CD4-positive, alpha-beta T cell treated with Interleukin-6 at 100 ng/mL for 8 hours (primary cell): Measurements from ENCODE around the gene NCOA7.
"Not testable (repeated sequence)": the region's sequence is repeated elsewhere in the genome, so short reads cannot be mapped to it uniquely, and the experiment has no call there.

Experiments
- DNase-seq: peaks from one replicate; pipeline ENCODE4 v3.0.0-alpha.2; 2020; ENCODE audit warnings: mixed read lengths, low spot score

NCOA7 gene

DNA sequence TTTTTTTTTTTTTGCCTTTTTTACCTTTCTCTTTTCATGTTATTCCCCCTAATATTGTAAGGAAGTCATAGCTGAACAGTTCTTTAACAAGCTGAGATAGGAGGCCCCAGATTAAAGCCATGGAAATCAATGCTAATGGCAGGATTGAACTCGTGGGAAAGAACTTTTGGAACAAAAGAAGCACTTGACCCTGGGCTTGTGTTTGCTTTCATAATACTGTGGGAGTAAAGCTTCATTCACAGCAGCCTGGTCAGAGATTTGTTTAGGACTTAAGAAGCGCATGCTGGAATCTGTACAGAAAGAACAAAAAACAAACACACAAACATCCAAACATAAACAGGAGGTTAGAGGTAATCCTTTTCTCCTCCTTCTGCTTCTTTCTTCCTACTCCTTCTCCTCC, 36.2 kb upstream of the NCOA7 start:
- DNase-seq, result no peak

DNA sequence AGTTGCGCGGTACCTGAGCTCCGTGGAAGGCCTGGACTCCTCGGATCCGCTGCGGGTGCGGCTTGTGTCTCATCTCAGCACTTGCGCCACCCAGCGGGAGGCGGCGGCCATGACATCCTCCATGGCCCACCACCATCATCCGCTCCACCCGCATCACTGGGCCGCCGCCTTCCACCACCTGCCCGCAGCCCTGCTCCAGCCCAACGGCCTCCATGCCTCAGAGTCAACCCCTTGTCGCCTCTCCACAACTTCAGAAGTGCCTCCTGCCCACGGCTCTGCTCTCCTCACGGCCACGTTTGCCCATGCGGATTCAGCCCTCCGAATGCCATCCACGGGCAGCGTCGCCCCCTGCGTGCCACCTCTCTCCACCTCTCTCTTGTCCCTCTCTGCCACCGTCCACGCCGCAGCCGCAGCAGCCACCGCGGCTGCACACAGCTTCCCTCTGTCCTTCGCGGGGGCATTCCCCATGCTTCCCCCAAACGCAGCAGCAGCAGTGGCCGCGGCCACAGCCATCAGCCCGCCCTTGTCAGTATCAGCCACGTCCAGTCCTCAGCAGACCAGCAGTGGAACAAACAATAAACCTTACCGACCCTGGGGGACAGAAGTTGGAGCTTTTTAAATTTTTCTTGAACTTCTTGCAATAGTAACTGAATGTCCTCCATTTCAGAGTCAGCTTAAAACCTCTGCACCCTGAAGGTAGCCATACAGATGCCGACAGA, 31.4 kb upstream of the NCOA7 start:
- no peak for DNase-seq

DNA sequence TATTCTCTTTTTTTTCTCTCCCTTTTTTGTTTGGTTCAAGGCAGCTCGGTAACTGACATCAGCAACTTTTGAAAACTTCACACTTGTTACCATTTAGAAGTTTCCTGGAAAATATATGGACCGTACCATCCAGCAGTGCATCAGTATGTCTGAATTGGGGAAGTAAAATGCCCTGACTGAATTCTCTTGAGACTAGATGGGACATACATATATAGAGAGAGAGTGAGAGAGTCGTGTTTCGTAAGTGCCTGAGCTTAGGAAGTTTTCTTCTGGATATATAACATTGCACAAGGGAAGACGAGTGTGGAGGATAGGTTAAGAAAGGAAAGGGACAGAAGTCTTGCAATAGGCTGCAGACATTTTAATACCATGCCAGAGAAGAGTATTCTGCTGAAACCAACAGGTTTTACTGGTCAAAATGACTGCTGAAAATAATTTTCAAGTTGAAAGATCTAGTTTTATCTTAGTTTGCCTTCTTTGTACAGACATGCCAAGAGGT, 30.8 kb upstream of the NCOA7 start:
- DNase-seq, result no peak

DNA sequence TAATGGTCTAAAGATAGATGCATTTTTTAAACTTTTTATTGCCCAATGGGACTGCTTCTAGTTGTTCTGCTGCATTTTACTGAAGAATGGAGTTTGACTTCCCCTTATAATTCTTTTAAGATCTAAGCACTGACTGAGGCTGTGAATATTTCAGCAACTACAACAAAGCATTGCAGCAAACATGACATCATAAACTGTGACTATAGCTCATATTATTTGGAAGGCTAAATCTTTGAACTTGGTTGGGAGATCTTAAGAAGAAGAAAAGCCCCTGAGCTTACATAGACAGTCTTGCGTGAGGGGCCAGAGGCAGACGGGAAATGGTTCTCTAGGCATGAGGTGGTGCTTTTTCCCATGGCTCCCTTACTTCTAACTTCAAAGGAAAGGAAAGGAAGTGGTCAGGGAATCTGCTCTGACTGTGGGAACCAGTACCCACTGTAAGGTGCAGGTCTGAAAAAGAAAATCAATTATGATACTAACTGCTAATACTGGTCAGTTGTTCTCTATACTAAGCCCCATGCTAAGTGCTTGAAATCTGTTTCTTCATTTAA, 26.6 kb upstream of the NCOA7 start:
- no peak for DNase-seq

DNA sequence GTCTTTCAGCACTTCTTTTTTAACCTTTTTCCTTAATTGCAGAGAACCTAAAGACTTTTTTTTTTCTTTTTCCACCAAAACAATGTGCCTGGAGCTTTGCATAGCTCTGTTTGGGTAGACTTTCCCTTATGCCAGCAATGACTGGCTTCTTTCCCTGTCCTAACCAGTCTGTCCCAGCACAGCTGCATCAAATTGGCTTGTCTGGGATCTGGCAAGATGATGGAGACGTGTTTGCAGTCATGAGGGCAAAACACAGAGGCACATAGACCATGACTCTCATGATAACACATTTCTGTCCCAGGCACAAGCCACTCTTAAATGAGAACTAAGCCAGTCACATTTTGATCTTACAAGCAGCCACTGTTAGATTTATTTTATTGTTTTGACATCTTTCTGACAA, 24.8 kb upstream of the NCOA7 start:
- DNase-seq, result no peak

DNA sequence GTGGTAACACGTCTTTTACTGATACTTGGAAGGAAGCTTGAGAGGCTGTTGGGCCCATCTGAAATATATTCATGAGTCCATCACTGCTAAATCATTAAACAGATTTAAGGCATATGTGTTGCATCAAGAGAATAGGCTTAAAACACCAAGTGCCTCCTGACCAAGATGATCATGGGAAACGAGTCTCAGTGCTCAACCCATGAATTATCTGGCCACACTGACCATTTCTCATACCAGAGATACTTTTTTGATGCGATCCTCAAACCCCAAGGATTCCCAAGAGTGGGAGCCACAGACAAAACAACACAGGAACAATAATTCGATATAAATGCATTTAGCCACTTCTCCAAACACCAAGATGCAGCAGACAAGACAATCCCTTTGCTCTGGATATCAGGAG, 24.1 kb upstream of the NCOA7 start:
- DNase-seq, result no peak

DNA sequence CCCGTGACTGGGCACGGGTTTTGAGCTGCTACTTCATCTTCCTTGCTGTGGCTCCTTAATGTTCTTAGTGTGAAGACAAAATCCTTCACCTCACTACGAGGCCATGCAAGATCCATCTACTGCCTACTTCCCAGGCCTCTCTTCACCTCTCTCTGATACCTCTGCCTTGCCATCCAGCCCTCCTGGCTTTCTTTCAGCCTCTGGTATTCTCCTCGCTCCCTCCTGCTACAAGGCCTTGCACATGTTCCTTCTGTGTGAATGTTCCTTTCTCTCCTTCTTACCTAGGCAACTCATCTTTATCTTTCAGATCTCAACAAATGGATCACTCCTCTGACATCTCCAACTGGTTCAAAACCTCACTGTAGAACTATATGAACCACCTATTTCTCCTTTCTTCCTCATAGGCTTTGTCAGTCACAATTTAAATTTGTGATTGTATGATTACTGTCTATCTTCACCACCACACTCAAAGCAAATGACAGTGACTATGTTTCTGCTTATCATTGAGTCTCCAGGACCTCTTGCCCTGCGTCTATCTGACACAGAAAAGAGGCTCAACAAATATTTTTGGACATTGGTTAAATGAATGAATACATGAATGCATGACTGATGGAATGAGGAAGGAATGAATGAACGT, 21.5 kb upstream of the NCOA7 start:
- no peak for DNase-seq

DNA sequence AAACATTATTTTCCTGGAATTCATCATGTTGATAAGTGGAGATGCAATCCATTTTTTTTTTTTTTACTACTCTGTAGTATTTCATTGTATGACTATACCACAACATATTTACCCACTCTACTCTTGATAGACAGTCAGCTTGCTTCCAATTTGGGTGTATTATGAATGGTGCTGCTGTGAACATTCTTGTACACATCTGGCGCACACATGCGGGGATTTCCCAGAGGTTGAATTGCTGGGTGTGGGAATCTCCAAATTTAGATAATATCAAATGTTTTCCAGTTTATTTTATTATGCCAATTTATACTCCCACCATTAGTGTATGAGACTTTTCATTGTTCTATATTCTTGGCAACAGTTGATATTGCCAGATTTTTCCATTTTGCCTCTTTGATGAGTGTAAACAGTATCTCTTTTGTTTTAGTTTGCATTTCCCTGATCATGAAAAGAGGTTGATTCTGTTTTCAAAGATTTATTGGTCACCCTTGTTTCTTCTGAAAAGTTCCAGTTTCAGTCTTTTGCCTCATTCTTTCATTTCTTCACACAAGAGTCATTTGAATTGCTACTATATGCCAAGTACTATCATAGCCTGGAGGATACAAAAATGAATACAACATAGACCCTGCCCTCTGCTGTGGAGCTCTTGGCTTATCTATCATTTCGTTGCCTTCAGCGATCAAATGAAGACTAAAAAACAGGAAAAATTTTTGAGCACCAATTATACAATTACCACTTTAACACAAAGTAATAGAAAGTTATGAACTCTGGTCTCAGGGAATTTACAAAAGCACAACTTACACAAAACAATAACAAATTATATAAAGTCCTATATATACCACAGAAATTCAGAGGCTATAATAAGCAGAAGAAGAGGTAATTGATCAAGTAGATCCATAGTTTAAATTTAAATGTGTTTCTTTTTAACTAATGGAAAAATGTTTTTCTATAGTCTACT, 17.1 kb upstream of the NCOA7 start:
- DNase-seq, result no peak

DNA sequence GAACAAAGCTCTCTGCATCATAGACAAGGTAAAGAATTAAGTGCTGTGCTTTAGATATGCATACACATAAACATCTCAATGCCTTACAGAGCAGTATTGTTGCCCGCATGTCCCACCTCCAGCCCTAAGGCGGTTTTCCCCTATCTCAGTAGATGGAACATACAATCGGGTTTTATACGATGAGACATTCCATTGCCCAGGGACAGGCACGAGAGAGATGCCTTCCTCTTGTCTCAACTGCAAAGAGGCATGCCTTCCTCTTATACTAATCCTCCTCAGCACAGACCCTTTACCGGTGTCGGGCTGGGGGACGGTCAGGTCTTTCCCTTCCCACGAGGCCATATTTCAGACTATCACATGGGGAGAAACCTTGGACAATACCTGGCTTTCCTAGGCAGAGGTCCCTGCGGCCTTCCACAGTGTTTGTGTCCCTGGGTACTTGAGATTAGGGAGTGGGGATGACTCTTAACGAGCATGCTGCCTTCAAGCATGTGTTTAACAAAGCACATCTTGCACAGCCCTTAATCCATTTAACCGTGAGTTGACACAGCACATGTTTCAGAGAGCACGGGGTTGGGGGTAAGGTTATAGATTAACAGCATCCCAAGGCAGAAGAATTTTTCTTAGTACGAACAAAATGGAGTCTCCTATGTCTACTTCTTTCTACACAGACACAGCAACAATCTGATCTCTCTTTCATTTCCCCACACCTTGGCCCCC, 14.5 kb upstream of the NCOA7 start:
- not testable (repeated sequence) for DNase-seq

DNA sequence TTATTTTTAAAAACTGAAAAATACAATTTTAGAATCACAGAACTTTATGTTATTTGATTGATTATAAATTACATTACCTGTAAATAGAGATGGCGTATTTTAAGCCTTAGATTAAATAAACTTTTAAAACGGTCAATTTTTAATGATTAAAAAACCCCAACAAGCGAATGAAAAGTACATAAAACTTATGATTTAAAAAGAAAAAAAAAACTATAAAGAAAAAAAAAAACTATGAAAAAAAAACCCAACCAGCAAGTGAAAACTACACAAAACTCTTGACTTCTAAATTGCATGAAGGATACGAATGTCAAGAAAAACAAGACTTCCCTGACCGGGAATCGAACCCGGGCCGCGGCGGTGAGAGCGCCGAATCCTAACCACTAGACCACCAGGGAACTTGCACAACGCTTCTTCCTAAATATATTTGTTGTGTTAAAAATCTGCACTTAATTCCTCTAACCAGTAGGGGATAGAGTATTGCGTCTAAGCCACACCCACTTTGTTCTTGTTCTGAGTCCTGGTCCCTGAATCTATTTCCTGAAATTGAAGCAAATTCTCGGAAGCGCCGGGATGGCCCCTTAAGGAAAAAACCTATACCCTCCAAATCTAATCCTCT, 10.7 kb upstream of the NCOA7 start:
- DNase-seq, result peak; percentile 89

DNA sequence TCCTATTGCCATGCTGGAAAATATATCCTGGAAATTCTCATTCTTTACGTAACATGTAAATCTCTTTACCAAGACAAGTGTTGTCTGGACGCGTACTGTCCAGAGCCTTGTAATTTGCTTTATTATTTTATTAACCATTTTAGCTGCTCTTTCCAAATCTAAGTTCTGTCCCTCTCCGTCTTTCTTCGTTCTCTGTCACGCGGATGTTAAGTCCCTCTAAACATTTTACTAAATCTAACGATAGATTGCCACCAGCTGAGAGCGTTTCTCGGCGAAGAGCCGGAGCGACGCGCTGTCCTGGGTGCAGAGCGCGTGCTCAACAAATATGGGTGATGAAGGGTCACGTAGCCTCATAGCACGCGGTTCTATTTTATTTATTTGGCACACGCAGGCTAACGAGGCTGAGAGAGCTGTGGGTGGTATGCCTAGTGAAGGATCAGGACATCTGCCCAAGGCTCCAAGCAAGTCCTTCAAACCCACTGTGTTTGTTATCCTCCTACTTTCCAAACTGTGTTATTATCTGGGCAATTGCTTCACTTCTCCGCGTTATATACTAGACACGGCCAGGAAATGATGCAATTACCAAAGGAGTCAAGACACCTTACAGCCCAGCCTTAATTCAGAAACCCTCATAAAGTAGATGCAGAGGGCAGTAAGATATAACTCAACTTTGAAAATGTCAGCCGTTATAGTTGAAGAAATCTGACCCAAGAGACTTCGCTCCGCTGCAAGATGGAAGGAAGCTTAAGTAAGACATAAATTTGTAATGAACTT, 10.0 kb upstream of the NCOA7 start:
- DNase-seq, result peak; percentile 61

DNA sequence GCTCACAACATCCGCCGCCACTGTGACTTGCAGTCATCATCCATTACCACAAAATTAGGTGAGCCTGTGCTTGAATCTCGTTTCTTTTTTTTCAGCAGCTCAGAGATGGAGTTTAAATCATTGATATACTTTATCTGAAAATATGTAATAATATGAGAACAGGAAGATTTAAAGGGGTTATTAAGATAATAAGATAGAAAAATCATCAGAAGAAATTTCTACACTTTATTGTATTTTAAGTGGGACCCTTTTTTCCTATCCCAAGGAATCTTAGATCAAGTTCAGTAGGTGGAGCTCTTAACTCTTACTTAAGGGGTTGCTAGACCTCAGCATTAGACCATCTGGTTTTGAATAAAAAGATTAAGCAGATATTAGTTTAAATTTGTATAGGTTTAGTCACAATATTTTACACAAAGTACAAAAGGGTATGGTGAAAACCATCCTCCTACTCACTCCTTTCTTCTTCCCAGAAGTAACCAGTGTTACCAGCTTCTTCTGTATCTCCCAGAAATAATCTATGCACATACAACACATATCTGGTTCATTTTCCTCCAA, 9.4 kb upstream of the NCOA7 start:
- DNase-seq, result peak; percentile 62

DNA sequence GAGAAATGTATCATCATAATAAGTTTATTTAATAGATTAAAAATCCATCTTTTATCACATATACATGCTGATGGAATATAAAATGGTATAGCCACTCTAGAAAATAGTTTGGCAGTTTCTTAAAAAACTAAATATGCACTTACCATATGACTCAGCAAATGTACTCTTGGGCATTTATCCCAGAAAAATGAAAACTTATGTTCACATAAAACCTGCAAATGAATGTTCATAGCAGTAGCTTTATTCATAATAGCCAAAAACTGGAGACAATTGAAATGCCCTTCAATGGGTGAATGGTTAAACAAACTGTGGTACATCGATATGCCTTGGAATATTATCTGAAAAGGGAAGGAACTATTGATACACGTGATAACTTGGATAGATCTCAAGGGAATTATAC, 6.4 kb upstream of the NCOA7 start:
- no peak for DNase-seq

DNA sequence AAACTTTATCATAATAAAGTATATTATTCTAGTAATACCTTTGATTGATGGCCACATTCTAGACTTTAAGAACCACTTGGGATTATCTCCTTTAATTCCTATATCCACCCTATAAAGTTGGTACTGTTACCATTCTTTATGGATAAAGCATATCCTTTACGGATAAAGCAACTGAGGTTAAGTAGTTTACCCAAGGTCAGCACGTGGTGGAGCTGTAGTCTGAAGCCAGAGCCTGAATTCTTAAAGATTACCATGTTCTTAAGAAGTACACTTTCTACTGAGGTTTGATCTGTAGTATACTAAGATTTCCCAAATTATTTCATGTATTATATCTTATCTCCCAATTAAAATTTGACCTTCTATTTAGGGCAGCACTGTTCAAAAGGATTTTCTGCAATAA, 3.0 kb upstream of the NCOA7 start:
- no peak for DNase-seq

DNA sequence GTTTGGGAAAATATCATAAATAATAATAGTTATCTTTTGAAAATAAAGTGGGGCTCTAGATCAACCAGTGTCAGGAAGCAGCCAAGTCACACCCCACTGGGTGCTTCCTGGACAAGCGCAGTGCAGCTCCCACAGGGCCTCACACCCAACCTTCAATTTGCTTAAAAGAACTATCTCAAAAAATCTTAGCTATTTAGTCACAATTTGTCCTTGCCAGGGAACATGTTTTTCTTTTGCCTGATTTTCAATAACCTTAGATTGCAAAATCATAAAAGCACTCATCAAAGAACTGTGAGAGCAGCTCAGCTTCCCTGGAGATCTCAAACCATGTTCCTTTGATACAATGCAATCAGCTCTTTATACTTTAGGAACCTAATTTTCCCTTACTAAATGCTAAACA, 1.6 kb upstream of the NCOA7 start:
- DNase-seq, result peak; percentile 23

DNA sequence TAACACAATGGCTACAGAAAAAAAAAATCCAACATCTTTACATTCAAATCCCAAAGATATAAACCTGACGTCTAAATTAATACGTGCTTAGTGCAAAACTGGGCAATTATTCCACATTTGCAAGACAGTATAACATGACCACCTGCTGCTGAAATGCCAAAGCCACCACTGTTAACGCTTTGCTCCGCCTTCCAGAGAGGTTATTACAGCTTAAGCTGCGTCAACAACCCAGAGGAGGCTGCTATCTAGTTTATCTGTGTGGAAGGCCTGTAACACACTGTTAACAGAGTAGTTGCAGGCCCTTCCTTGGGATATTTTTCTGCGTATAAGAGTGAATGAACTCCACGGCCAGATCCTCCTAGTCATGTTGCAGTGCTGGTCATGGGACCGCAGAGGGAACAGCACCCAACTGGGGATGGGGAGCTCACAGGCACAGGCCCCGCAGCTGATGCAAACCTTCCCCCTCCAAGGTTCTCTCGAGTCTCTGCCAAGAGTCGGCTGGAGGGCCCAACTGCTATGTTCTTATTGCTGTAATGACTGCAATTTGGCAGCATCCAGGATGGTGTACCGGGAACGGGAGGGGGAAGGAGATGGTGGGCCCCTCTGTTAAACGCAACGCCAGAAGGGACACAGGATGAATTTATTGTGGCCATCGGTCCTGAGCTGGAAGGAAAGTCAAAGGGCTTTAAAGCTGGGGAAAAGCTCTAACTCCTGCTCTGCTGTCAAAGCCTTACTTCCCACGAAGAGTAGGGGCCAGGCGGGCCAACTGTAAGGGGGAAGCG, 993 bp upstream of the NCOA7 start:
- peak; percentile 32 for DNase-seq

DNA sequence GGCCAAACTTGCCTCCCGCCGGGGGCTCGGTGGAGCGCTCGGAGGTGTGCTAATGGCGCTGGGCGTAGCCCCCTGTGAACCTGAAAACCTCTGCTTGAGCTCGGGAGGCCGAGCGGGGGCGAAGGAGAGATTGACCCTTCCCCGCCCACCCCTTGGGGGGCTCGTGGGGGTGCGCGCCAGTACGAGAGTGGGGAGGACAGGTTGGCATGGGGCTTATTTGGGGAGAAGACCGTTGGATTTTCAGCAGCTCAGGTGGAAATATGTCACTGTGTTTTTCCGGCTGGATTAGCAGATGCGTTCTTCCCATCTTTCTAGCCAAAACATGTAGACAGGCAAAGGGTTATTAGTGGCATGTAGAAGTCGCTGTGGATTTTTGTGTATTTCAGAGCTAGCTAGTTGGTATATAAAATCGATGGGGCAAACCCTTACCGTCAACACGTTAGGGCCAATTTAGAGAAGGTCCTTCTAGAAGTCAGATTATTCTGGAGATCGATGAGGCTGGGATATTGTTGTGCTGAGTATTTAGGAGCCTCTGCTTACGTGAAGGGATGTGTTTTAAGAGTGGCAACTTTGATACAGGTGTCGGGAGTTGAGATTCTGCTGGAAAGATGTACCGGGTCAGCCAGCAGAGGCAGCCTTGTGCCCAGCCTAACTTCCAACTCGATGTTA, 525 bp downstream of the NCOA7 start:
- DNase-seq, result peak; percentile 59

DNA sequence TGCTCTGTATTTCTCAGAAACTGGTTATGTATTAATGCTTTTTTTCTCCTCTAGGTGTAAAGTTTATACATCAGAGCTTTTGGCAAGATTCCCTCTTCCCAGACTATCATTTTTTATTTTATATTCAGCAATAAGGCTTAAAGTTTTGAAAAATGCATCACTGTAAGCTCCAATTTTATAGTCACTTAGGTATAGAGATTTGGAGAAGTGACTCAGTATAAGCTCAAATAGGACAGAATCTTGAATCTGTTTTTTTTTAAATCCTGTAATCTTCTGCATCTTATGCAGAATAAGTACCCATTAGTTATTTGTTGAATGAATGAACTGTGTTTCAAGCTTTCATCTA, 1.0 kb downstream of the NCOA7 start:
- DNase-seq, result no peak

DNA sequence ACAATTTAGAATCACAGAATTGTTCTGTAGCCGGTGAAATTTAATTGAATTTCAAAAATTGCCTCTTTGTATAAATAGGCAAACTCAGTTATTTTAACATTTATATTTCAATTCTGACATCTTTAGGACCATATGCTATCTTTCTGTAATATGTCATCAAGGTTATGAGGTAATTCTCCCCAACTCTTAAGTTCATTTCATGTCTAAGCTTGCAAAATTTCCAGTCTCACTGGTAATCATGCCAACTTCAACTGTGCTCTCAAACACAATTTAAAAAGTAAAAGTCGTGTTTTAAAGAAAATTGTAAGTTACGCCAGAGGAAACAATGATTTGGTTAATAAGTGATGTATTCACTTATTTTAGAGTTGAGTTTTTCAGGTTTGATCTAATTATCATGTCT, 1.4 kb downstream of the NCOA7 start:
- DNase-seq, result no peak
